Astrocyte (in vitro differentiated cells and primary cell): ENCODE data around the gene NRP1.

Experiments
- CTCF ChIP-seq: IDR thresholded peaks from 2 replicates; pipeline ENCODE4 v1.5.1; 2011; ENCODE audit warnings: low read depth, mild to moderate bottlenecking, inconsistent platforms, low read length, moderate library complexity; ENCODE audit not compliant: insufficient read depth
- EZH2 ChIP-seq: IDR thresholded peaks from 2 replicates; pipeline ENCODE4 v1.6.1; 2012; ENCODE audit warnings: mild to moderate bottlenecking, low read length, inconsistent platforms; ENCODE audit not compliant: insufficient read depth

GRCh38 chr10:33155720-33156638, 178.5 kb downstream of the NRP1 start:
- peak; percentile 53 for TF ChIP-seq CTCF
- no peak for TF ChIP-seq EZH2
